ENCODE data around the gene PPIA.
"Not testable (repeated sequence)": the region's sequence is repeated elsewhere in the genome, so short reads cannot be mapped to it uniquely, and the experiment has no call there.

PPIA gene

GRCh38 chr7:44784364-44784763, 12.1 kb upstream of the PPIA start:
- DNase-seq, result no peak

- not testable (repeated sequence) for DNase-seq
These were observed 11.3 kb upstream of the PPIA start for GRCh38 chr7:44785218-44785617.

- no peak for DNase-seq
These were observed 9.4 kb upstream of the PPIA start for GRCh38 chr7:44787041-44787440.

GRCh38 chr7:44787762-44788161, 8.7 kb upstream of the PPIA start:
- no peak for DNase-seq

GRCh38 chr7:44789990-44790389, 6.5 kb upstream of the PPIA start:
- DNase-seq, result no peak

GRCh38 chr7:44791278-44792219, 4.9 kb upstream of the PPIA start:
- DNase-seq, result no peak

- DNase-seq, result no peak
These were observed 2.6 kb upstream of the PPIA start for GRCh38 chr7:44793919-44794318.

GRCh38 chr7:44794331-44794730, 2.1 kb upstream of the PPIA start:
- DNase-seq, result no peak

GRCh38 chr7:44796034-44796503, 412 bp upstream of the PPIA start:
- peak in 8 of 56 donors; percentile 45 to 70 (median 56) for DNase-seq

- peak in 55 of 56 donors; percentile 32 to 91 (median 76) for DNase-seq
These were observed 1.1 kb downstream of the PPIA start for GRCh38 chr7:44797329-44798258.

- no peak for DNase-seq
These were observed 2.3 kb downstream of the PPIA start for GRCh38 chr7:44798649-44799305.

- no peak for DNase-seq
These were observed 3.5 kb downstream of the PPIA start for GRCh38 chr7:44799939-44800338.

GRCh38 chr7:44801890-44802289, 5.4 kb downstream of the PPIA start:
- DNase-seq, result no peak

- DNase-seq, result no peak
These were observed 6.0 kb downstream of the PPIA start for GRCh38 chr7:44802418-44803025.

GRCh38 chr7:44803828-44804519, 7.5 kb downstream of the PPIA start:
- not testable (repeated sequence) for DNase-seq

GRCh38 chr7:44805950-44806349, 9.5 kb downstream of the PPIA start:
- no peak for DNase-seq

- no peak for DNase-seq
These were observed 12.5 kb downstream of the PPIA start for GRCh38 chr7:44808914-44809393.

- peak in 2 of 56 donors; percentile 6 to 9 for DNase-seq
These were observed 14.6 kb downstream of the PPIA start for GRCh38 chr7:44811093-44811492.

- no peak for DNase-seq
These were observed 15.1 kb downstream of the PPIA start for GRCh38 chr7:44811571-44811970.

GRCh38 chr7:44814919-44815318, 18.4 kb downstream of the PPIA start:
- no peak for DNase-seq

Measured in nucleus accumbens (tissue), 56 donors.